Measurements from ENCODE around the gene SLC25A13.
"Not testable (repeated sequence)": the region's sequence is repeated elsewhere in the genome, so short reads cannot be mapped to it uniquely, and the experiment has no call there.

SLC25A13 gene

GRCh38 chr7:96321658-96322372, at the start of gene SLC25A13:
TSS of gene SLC25A13 (minus strand) at chr7:96322098. CDS start at chr7:96321956, 142 bp downstream.
- peak; percentile 53 for DNase-seq

- DNase-seq = not testable (repeated sequence)
Measured at GRCh38 chr7:96365916-96366315, 44.0 kb upstream of the SLC25A13 start.

GRCh38 chr7:96361116-96361857, 39.4 kb upstream of the SLC25A13 start:
- DNase-seq = no peak

- no peak for DNase-seq
Measured at GRCh38 chr7:96359876-96360275, 38.0 kb upstream of the SLC25A13 start.

- DNase-seq = not testable (repeated sequence)
Measured at GRCh38 chr7:96358236-96358971, 36.5 kb upstream of the SLC25A13 start.

- no peak for DNase-seq
Measured at GRCh38 chr7:96355990-96356506, 34.1 kb upstream of the SLC25A13 start.

- no peak for DNase-seq
Measured at GRCh38 chr7:96354881-96355280, 33.0 kb upstream of the SLC25A13 start.

- no peak for DNase-seq
Measured at GRCh38 chr7:96349572-96349971, 27.7 kb upstream of the SLC25A13 start.

GRCh38 chr7:96347471-96347870, 25.6 kb upstream of the SLC25A13 start:
- no peak for DNase-seq

- DNase-seq = no peak
Measured at GRCh38 chr7:96346293-96346953, 24.5 kb upstream of the SLC25A13 start.

- no peak for DNase-seq
Measured at GRCh38 chr7:96344236-96344635, 22.3 kb upstream of the SLC25A13 start.

- DNase-seq = no peak
Measured at GRCh38 chr7:96342049-96342448, 20.2 kb upstream of the SLC25A13 start.

GRCh38 chr7:96337519-96337918, 15.6 kb upstream of the SLC25A13 start:
- no peak for DNase-seq

GRCh38 chr7:96332325-96332724, 10.4 kb upstream of the SLC25A13 start:
- no peak for DNase-seq

GRCh38 chr7:96331775-96332174, 9.9 kb upstream of the SLC25A13 start:
- no peak for DNase-seq

- no peak for DNase-seq
Measured at GRCh38 chr7:96331233-96331632, 9.3 kb upstream of the SLC25A13 start.

GRCh38 chr7:96330193-96330592, 8.3 kb upstream of the SLC25A13 start:
- no peak for DNase-seq

- DNase-seq = no peak
Measured at GRCh38 chr7:96329241-96329640, 7.3 kb upstream of the SLC25A13 start.

- DNase-seq = no peak
Measured at GRCh38 chr7:96328016-96328415, 6.1 kb upstream of the SLC25A13 start.

GRCh38 chr7:96327429-96327828, 5.5 kb upstream of the SLC25A13 start:
- DNase-seq = peak; percentile 65

- not testable (repeated sequence) for DNase-seq
Measured at GRCh38 chr7:96326752-96327151, 4.9 kb upstream of the SLC25A13 start.

GRCh38 chr7:96322847-96323461, 1.1 kb upstream of the SLC25A13 start:
- no peak for DNase-seq

- no peak for DNase-seq
Measured at GRCh38 chr7:96322373-96322695, 436 bp upstream of the SLC25A13 start.
